Measurements from ENCODE around the gene ZNF593OS.

ZNF593OS gene

GRCh38 chr1:26171084-26172072, at the start of gene ZNF593OS:
Gene ZNF593OS, minus strand, starts transcription at chr1:26171832. Its CDS starts 171 bp downstream, at chr1:26171661.
- no peak for DNase-seq (ENCODE audit: low spot score)

- no peak for DNase-seq (ENCODE audit: low spot score)
These were observed 49.5 kb upstream of the ZNF593OS start for GRCh38 chr1:26221094-26221493.

GRCh38 chr1:26220199-26220912, 48.7 kb upstream of the ZNF593OS start:
- no peak for DNase-seq (ENCODE audit: low spot score)

GRCh38 chr1:26218906-26219494, 47.4 kb upstream of the ZNF593OS start:
- no peak for DNase-seq (ENCODE audit: low spot score)

- no peak for DNase-seq (ENCODE audit: low spot score)
These were observed 43.6 kb upstream of the ZNF593OS start for GRCh38 chr1:26215246-26215645.

- DNase-seq (ENCODE audit: low spot score) = no peak
These were observed 41.8 kb upstream of the ZNF593OS start for GRCh38 chr1:26213335-26213905.

- DNase-seq (ENCODE audit: low spot score) = no peak
These were observed 41.1 kb upstream of the ZNF593OS start for GRCh38 chr1:26212726-26213125.

GRCh38 chr1:26210147-26210870, 38.7 kb upstream of the ZNF593OS start:
- no peak for DNase-seq (ENCODE audit: low spot score)

GRCh38 chr1:26203642-26204318, 32.1 kb upstream of the ZNF593OS start:
- peak; percentile 24 for DNase-seq (ENCODE audit: low spot score)

GRCh38 chr1:26200413-26200812, 28.8 kb upstream of the ZNF593OS start:
- DNase-seq (ENCODE audit: low spot score) = no peak

GRCh38 chr1:26197813-26198212, 26.2 kb upstream of the ZNF593OS start:
- no peak for DNase-seq (ENCODE audit: low spot score)

- DNase-seq (ENCODE audit: low spot score) = no peak
These were observed 25.7 kb upstream of the ZNF593OS start for GRCh38 chr1:26197301-26197700.

- DNase-seq (ENCODE audit: low spot score) = no peak
These were observed 24.2 kb upstream of the ZNF593OS start for GRCh38 chr1:26195805-26196204.

- DNase-seq (ENCODE audit: low spot score) = no peak
These were observed 20.1 kb upstream of the ZNF593OS start for GRCh38 chr1:26191739-26192138.

GRCh38 chr1:26190373-26190987, 18.8 kb upstream of the ZNF593OS start, which contains the start of gene CATSPER4:
Gene CATSPER4, plus strand, starts transcription at chr1:26190602. Its CDS starts 26 bp downstream, at chr1:26190628.
- no peak for DNase-seq (ENCODE audit: low spot score)

- no peak for DNase-seq (ENCODE audit: low spot score)
These were observed 18.2 kb upstream of the ZNF593OS start for GRCh38 chr1:26189751-26190275.

- DNase-seq (ENCODE audit: low spot score) = no peak
These were observed 17.7 kb upstream of the ZNF593OS start for GRCh38 chr1:26189331-26189730.

- DNase-seq (ENCODE audit: low spot score) = no peak
These were observed 16.8 kb upstream of the ZNF593OS start for GRCh38 chr1:26188477-26188876.

GRCh38 chr1:26187882-26188281, 16.2 kb upstream of the ZNF593OS start:
- DNase-seq (ENCODE audit: low spot score) = no peak

- no peak for DNase-seq (ENCODE audit: low spot score)
These were observed 13.3 kb upstream of the ZNF593OS start for GRCh38 chr1:26184883-26185282.
